ENCODE measurements around the gene LCTL.

LCTL gene

DNA sequence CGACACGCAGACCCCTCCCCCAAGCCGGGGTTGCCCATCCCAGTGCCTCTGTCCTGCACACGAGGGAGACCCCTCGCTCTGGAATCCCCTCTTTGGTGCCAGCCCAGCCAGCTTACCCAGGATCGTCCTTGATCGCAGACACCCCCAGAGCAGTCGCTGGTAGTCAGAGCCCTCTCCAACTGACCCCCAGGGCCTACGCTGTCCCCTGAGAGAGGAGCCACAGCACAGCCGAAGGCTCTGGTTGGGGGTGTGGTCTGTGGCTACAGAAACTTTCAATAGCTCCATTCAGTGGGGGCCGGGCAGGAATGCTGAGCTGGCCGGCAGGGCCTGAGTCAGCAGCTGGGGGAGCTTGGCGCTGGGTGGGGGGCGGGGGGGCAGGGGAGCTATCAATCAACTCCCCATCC is at the start of gene LCTL:
Gene LCTL (minus strand): TSS at position 258 of the 404 bp plus-strand sequence. CDS start 633 bp downstream, outside the sequence.
- no peak for TF ChIP-seq CTCF (IDR thresholded peaks at IDR 0.05; ENCODE audit: borderline replicate concordance, control extremely low read depth, extremely low read depth, insufficient read depth, missing control alignments)
- in situ Hi-C loops (cut with MboI; ENCODE audit: low sequenced_read_pairs, unreplicated experiment), result no loop called here
- no peak for DNase-seq (ENCODE audit: low spot score)

GRCh38 chr15:66614951-66615760 is 49.4 kb upstream of the LCTL start:
- TF ChIP-seq CTCF (IDR thresholded peaks at IDR 0.05; ENCODE audit: borderline replicate concordance, control extremely low read depth, extremely low read depth, insufficient read depth, missing control alignments), result no peak
- DNase-seq (ENCODE audit: low spot score), result no peak
- in situ Hi-C loops (cut with MboI; ENCODE audit: low sequenced_read_pairs, unreplicated experiment), result no loop called here

GRCh38 chr15:66614456-66614855 is 48.7 kb upstream of the LCTL start:
- no peak for TF ChIP-seq CTCF (IDR thresholded peaks at IDR 0.05; ENCODE audit: borderline replicate concordance, control extremely low read depth, extremely low read depth, insufficient read depth, missing control alignments)
- DNase-seq (ENCODE audit: low spot score), result no peak
- in situ Hi-C loops (cut with MboI; ENCODE audit: low sequenced_read_pairs, unreplicated experiment), result no loop called here

DNA sequence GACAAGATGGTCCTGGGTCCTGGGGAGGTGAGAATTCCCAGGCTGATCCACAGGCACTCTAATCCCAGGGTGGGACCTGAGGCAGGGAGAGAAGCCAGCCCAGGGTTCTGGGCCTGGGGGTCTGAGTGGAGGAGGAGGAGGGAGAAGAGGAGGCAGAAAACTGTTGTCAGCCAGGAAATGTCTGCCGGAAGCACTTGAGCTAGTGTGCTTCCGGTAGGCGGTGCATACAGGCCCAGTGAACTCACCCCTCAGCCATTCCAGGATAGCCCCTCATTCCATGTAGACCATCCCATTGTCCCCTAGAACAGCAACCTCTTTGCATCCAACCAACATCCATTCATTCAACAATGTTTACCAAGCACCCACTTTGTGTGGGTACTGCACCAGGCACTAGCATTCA is 47.9 kb upstream of the LCTL start:
- DNase-seq (ENCODE audit: low spot score), result no peak
- in situ Hi-C loops (cut with MboI; ENCODE audit: low sequenced_read_pairs, unreplicated experiment), result no loop called here
- no peak for TF ChIP-seq CTCF (IDR thresholded peaks at IDR 0.05; ENCODE audit: borderline replicate concordance, control extremely low read depth, extremely low read depth, insufficient read depth, missing control alignments)

DNA sequence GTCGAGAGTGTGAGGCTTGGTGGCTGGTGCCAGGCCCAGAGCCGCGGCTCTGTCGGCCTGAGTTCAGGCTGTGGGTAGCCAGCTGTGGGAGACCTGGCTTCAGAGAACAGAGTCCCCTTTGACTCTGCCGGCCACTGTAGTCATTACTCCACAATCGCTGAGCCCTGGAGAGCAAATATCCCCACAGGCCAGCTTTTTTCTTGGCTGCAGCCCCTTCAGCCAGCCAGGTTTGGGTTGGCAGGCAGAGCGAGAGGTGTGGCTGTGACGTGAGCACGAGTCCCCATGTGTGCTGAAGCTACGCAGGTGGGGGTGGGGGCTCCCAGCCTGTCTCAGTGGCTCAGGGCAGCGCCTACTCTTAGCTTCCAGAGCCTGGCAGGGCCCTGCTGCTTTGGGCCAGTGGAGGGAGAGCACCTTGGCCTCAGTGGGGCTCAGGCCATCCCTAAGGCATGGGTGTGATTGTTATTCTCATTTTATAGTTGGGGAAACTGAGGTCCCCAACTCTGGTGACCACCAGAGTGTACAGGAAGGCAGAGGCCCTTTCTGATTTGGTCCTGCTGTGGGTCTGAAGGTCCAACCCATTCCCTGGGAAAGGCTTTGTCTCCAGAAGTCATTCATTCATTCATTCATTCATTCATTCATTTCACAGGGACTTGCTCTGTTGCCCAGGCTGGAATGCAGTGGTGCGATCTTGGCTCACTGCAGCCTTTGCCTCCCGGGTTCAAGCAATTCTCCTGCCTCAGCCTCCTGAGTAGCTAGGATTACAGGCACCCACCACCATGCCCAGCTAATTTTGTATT is 45.7 kb upstream of the LCTL start:
- in situ Hi-C loops (cut with MboI; ENCODE audit: low sequenced_read_pairs, unreplicated experiment), result no loop called here
- DNase-seq (ENCODE audit: low spot score), result no peak
- no peak for TF ChIP-seq CTCF (IDR thresholded peaks at IDR 0.05; ENCODE audit: borderline replicate concordance, control extremely low read depth, extremely low read depth, insufficient read depth, missing control alignments)

DNA sequence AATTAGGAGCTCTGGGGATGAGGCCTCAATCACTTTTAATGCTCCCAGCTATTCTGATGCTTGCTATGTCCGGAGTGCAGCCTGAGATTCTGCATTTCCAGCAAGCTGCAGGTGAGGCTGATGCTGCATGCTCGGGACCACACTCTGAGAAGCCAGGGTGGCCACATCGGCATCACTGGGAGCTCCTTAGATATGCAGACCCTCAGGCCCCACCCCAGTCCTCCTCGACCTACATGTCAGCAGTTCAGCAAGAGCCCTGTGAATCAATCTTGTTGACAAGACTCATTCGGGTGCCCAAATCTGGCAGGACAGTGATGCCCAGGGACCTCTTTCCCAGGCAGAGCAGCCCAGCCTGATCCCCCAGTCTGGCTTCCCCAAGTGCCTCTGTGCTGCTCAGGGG is 44.1 kb upstream of the LCTL start:
- no peak for DNase-seq (ENCODE audit: low spot score)
- no peak for TF ChIP-seq CTCF (IDR thresholded peaks at IDR 0.05; ENCODE audit: borderline replicate concordance, control extremely low read depth, extremely low read depth, insufficient read depth, missing control alignments)
- in situ Hi-C loops (cut with MboI; ENCODE audit: low sequenced_read_pairs, unreplicated experiment), result loop anchor here (10.0 kb wide), 1 partner anchor 235 kb away; no protein-coding TSS in a partner anchor

Data from GM13976 (cell line).